ENCODE measurements around the gene AMY2A.
"Not testable (repeated sequence)": the region's sequence is repeated elsewhere in the genome, so short reads cannot be mapped to it uniquely, and the experiment has no call there.

The AMY2A gene

GRCh38 chr1:103616994-103617477, at the start of gene AMY2A:
Gene AMY2A (plus strand): TSS chr1:103617427. CDS start chr1:103617441, 14 bp downstream.
- H3K4me3 ChIP-seq (ENCODE audit: low read length); H3K36me3 ChIP-seq (ENCODE audit: control insufficient read depth, low read depth, low read length); H3K4me1 ChIP-seq (ENCODE audit: control insufficient read depth, low read depth, low read length); H3K27me3 ChIP-seq (ENCODE audit: control insufficient read depth, insufficient read depth, low read length); H3K9ac ChIP-seq (ENCODE audit: low read length); H3K27ac ChIP-seq (ENCODE audit: low read length); H3K9me3 ChIP-seq (ENCODE audit: control insufficient read depth, low read depth, low read length): not testable (repeated sequence)

- no peaks in the 10 kb centered on the region for H3K4me1 ChIP-seq (ENCODE audit: control insufficient read depth, low read depth, low read length)
- H3K27ac ChIP-seq (ENCODE audit: low read length), result no peak overlapping the region
- no peaks in the 10 kb centered on the region for H3K9me3 ChIP-seq (ENCODE audit: control insufficient read depth, low read depth, low read length)
- no peaks in the 10 kb centered on the region for H3K36me3 ChIP-seq (ENCODE audit: control insufficient read depth, low read depth, low read length)
- no peak overlapping the region for H3K9ac ChIP-seq (ENCODE audit: low read length)
- no peak overlapping the region for H3K4me3 ChIP-seq (ENCODE audit: low read length)
- H3K27me3 ChIP-seq (ENCODE audit: control insufficient read depth, insufficient read depth, low read length), result no peaks in the 10 kb centered on the region
These were observed 47.7 kb upstream of the AMY2A start for GRCh38 chr1:103569493-103569892.

- not testable (repeated sequence) for H3K4me3 ChIP-seq (ENCODE audit: low read length); H3K27ac ChIP-seq (ENCODE audit: low read length); H3K9me3 ChIP-seq (ENCODE audit: control insufficient read depth, low read depth, low read length); H3K9ac ChIP-seq (ENCODE audit: low read length); H3K4me1 ChIP-seq (ENCODE audit: control insufficient read depth, low read depth, low read length); H3K36me3 ChIP-seq (ENCODE audit: control insufficient read depth, low read depth, low read length); H3K27me3 ChIP-seq (ENCODE audit: control insufficient read depth, insufficient read depth, low read length)
These were observed 45.9 kb upstream of the AMY2A start, which contains the start of gene AMY2B for GRCh38 chr1:103571289-103571688. Gene AMY2B (plus strand): TSS chr1:103571589. CDS start chr1:103571603, 14 bp downstream.

GRCh38 chr1:103576065-103576464, 41.2 kb upstream of the AMY2A start:
- no peak overlapping the region for H3K4me3 ChIP-seq (ENCODE audit: low read length)
- no peaks in the 10 kb centered on the region for H3K36me3 ChIP-seq (ENCODE audit: control insufficient read depth, low read depth, low read length)
- H3K27me3 ChIP-seq (ENCODE audit: control insufficient read depth, insufficient read depth, low read length), result no peaks in the 10 kb centered on the region
- peaks cover 3% of the 10 kb centered on the region for H3K9me3 ChIP-seq (ENCODE audit: control insufficient read depth, low read depth, low read length)
- H3K4me1 ChIP-seq (ENCODE audit: control insufficient read depth, low read depth, low read length), result no peaks in the 10 kb centered on the region
- no peak overlapping the region for H3K27ac ChIP-seq (ENCODE audit: low read length)
- H3K9ac ChIP-seq (ENCODE audit: low read length), result no peak overlapping the region

- not testable (repeated sequence) for H3K4me3 ChIP-seq (ENCODE audit: low read length); H3K9me3 ChIP-seq (ENCODE audit: control insufficient read depth, low read depth, low read length); H3K27me3 ChIP-seq (ENCODE audit: control insufficient read depth, insufficient read depth, low read length); H3K36me3 ChIP-seq (ENCODE audit: control insufficient read depth, low read depth, low read length); H3K9ac ChIP-seq (ENCODE audit: low read length); H3K4me1 ChIP-seq (ENCODE audit: control insufficient read depth, low read depth, low read length); H3K27ac ChIP-seq (ENCODE audit: low read length)
These were observed 40.4 kb upstream of the AMY2A start for GRCh38 chr1:103576784-103577183.

- Histone ChIP-seq H3K27me3 (ENCODE audit: control insufficient read depth, insufficient read depth, low read length) (no peaks in the 10 kb centered on the region), H3K36me3 (ENCODE audit: control insufficient read depth, low read depth, low read length) (no peaks in the 10 kb centered on the region), H3K4me3 (ENCODE audit: low read length) (no peak overlapping the region), H3K27ac (ENCODE audit: low read length) (no peak overlapping the region), H3K9me3 (ENCODE audit: control insufficient read depth, low read depth, low read length) (peaks cover 21% of the 10 kb centered on the region), H3K4me1 (ENCODE audit: control insufficient read depth, low read depth, low read length) (no peaks in the 10 kb centered on the region), H3K9ac (ENCODE audit: low read length) (no peak overlapping the region)
These were observed 34.8 kb upstream of the AMY2A start for GRCh38 chr1:103582464-103582863.

- Histone ChIP-seq H3K4me1 (ENCODE audit: control insufficient read depth, low read depth, low read length) (no peaks in the 10 kb centered on the region), H3K9ac (ENCODE audit: low read length) (no peak overlapping the region), H3K27me3 (ENCODE audit: control insufficient read depth, insufficient read depth, low read length) (no peaks in the 10 kb centered on the region), H3K36me3 (ENCODE audit: control insufficient read depth, low read depth, low read length) (no peaks in the 10 kb centered on the region), H3K27ac (ENCODE audit: low read length) (no peak overlapping the region), H3K9me3 (ENCODE audit: control insufficient read depth, low read depth, low read length) (peaks cover 36% of the 10 kb centered on the region), H3K4me3 (ENCODE audit: low read length) (no peak overlapping the region)
These were observed 33.3 kb upstream of the AMY2A start for GRCh38 chr1:103583887-103584286.

- Histone ChIP-seq H3K9me3 (ENCODE audit: control insufficient read depth, low read depth, low read length) (peaks cover 42% of the 10 kb centered on the region), H3K27me3 (ENCODE audit: control insufficient read depth, insufficient read depth, low read length) (no peaks in the 10 kb centered on the region), H3K27ac (ENCODE audit: low read length) (no peak overlapping the region), H3K4me1 (ENCODE audit: control insufficient read depth, low read depth, low read length) (no peaks in the 10 kb centered on the region), H3K9ac (ENCODE audit: low read length) (no peak overlapping the region), H3K36me3 (ENCODE audit: control insufficient read depth, low read depth, low read length) (no peaks in the 10 kb centered on the region), H3K4me3 (ENCODE audit: low read length) (no peak overlapping the region)
These were observed 32.7 kb upstream of the AMY2A start for GRCh38 chr1:103584537-103584936.

- H3K27me3 ChIP-seq (ENCODE audit: control insufficient read depth, insufficient read depth, low read length); H3K9me3 ChIP-seq (ENCODE audit: control insufficient read depth, low read depth, low read length); H3K4me3 ChIP-seq (ENCODE audit: low read length); H3K4me1 ChIP-seq (ENCODE audit: control insufficient read depth, low read depth, low read length); H3K27ac ChIP-seq (ENCODE audit: low read length); H3K9ac ChIP-seq (ENCODE audit: low read length); H3K36me3 ChIP-seq (ENCODE audit: control insufficient read depth, low read depth, low read length): not testable (repeated sequence)
These were observed 14.5 kb upstream of the AMY2A start for GRCh38 chr1:103602740-103603139.

- no peak overlapping the region for H3K27ac ChIP-seq (ENCODE audit: low read length)
- H3K9ac ChIP-seq (ENCODE audit: low read length), result no peak overlapping the region
- H3K4me1 ChIP-seq (ENCODE audit: control insufficient read depth, low read depth, low read length), result no peaks in the 10 kb centered on the region
- H3K4me3 ChIP-seq (ENCODE audit: low read length), result no peak overlapping the region
- no peaks in the 10 kb centered on the region for H3K27me3 ChIP-seq (ENCODE audit: control insufficient read depth, insufficient read depth, low read length)
- H3K9me3 ChIP-seq (ENCODE audit: control insufficient read depth, low read depth, low read length), result no peaks in the 10 kb centered on the region
- no peaks in the 10 kb centered on the region for H3K36me3 ChIP-seq (ENCODE audit: control insufficient read depth, low read depth, low read length)
These were observed 865 bp upstream of the AMY2A start for GRCh38 chr1:103616362-103616761.

GRCh38 chr1:103627436-103627835, 10.2 kb downstream of the AMY2A start:
- H3K36me3 ChIP-seq (ENCODE audit: control insufficient read depth, low read depth, low read length); H3K9ac ChIP-seq (ENCODE audit: low read length); H3K27ac ChIP-seq (ENCODE audit: low read length); H3K4me1 ChIP-seq (ENCODE audit: control insufficient read depth, low read depth, low read length); H3K27me3 ChIP-seq (ENCODE audit: control insufficient read depth, insufficient read depth, low read length); H3K9me3 ChIP-seq (ENCODE audit: control insufficient read depth, low read depth, low read length); H3K4me3 ChIP-seq (ENCODE audit: low read length): not testable (repeated sequence)

- not testable (repeated sequence) for H3K9me3 ChIP-seq (ENCODE audit: control insufficient read depth, low read depth, low read length); H3K27me3 ChIP-seq (ENCODE audit: control insufficient read depth, insufficient read depth, low read length); H3K27ac ChIP-seq (ENCODE audit: low read length); H3K36me3 ChIP-seq (ENCODE audit: control insufficient read depth, low read depth, low read length); H3K4me1 ChIP-seq (ENCODE audit: control insufficient read depth, low read depth, low read length); H3K4me3 ChIP-seq (ENCODE audit: low read length); H3K9ac ChIP-seq (ENCODE audit: low read length)
These were observed 24.0 kb downstream of the AMY2A start for GRCh38 chr1:103641194-103641593.
